ENCODE data around the gene UQCC3. TPM values are rescaled to one million over a fixed set of nuclear protein-coding genes. Genes with fewer than 3 reads are reported as not detected.

The UQCC3 gene
- total RNA-seq, 4 donors from 2014 or later, result 7.5 to 12.0 (median 10.3) TPM

DNA sequence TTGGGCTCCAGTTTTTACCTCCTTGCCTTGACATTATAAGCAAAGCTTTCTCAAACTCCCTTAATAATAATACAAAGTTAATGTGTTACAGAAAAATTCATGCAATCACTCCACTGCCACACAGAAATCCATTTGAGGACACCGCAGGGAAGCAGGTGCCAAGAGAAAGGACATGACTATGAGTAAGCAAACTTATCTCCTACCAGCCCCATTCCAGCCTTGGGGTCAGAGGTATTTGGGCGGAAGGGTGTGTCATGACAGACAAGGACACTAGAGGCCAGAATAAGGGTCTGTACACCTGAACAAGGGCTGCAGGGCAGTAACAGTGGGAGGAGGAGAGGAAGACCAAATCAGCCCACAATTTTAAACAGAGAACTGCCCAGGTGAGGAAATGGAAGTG, 41.9 kb downstream of the UQCC3 start:
- H3K4me3 ChIP-seq (ENCODE audit: low read depth, poor library complexity, severe bottlenecking), result no peak overlapping the region
- TF ChIP-seq, protein P1, sequence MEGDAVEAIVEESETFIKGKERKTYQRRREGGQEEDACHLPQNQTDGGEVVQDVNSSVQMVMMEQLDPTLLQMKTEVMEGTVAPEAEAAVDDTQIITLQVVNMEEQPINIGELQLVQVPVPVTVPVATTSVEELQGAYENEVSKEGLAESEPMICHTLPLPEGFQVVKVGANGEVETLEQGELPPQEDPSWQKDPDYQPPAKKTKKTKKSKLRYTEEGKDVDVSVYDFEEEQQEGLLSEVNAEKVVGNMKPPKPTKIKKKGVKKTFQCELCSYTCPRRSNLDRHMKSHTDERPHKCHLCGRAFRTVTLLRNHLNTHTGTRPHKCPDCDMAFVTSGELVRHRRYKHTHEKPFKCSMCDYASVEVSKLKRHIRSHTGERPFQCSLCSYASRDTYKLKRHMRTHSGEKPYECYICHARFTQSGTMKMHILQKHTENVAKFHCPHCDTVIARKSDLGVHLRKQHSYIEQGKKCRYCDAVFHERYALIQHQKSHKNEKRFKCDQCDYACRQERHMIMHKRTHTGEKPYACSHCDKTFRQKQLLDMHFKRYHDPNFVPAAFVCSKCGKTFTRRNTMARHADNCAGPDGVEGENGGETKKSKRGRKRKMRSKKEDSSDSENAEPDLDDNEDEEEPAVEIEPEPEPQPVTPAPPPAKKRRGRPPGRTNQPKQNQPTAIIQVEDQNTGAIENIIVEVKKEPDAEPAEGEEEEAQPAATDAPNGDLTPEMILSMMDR (IDR thresholded peaks at IDR 0.05), result no peak
- TF ChIP-seq POLR2A (IDR thresholded peaks at IDR 0.05), result no peak
- DNase-seq (ENCODE audit: low spot score in 2 of 2), result no peak
- intact Hi-C loops (cut with DNase I; ENCODE audit: low total_unique reads), result no loop called here
- 91 to 95% methylated on average over 2 of the region's 2 CpGs for WGBS, 2 donors

DNA sequence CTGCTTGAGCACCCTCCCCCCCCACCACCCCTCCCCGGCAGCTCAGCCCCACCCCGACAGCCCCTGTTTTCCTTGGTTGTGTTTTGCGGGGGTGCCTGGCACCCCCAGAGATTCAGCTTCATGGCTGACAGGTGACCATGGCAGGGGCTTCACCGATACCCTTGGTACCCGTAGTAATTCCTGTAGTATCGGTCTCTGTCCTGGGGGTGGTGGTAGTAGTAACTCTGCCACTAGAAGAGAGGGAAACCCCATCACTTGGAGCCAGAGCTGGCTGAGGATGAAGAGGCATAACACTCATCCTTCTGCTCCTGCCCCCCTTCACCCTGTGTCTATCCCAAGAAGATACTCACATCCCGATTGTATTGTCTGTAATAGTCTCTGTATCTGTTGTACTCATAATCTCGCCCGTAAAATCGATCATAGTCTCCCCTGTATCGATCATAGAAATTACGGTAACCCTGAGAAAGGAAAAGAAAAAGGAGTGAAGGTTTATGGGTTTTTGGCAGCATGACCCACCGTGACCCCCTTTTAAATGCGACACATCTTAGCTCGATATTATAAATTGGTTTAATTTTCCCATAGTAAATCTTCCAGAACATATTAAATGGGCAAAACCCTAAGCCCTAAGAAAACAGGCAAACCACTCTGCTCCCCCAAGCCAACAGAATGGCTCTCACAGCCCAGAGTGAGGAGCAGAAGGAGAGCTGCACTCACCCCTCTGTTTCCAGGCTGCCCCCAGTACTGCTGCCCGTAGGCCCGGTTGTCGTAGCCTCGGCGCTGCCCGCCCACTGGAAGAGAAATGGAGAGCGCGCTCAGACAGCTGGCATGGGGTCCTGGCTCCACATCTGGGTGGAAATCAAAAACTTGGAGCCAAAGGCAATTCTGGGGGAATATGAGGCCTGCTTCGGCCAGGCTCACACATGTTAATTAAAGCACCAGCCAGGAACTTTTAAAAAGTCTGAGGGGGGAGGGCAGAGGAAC, 44.0 kb downstream of the UQCC3 start:
- intact Hi-C loops (cut with DNase I; ENCODE audit: low total_unique reads), result no loop called here
- H3K4me3 ChIP-seq (ENCODE audit: low read depth, poor library complexity, severe bottlenecking), result no peak overlapping the region
- WGBS, 2 donors, result 81 to 88% methylated on average over 24 of the region's 24 CpGs
- no peak for DNase-seq (ENCODE audit: low spot score in 2 of 2)
- TF ChIP-seq, protein P1 (IDR thresholded peaks at IDR 0.05), result no peak
- no peak for TF ChIP-seq POLR2A (IDR thresholded peaks at IDR 0.05)

DNA sequence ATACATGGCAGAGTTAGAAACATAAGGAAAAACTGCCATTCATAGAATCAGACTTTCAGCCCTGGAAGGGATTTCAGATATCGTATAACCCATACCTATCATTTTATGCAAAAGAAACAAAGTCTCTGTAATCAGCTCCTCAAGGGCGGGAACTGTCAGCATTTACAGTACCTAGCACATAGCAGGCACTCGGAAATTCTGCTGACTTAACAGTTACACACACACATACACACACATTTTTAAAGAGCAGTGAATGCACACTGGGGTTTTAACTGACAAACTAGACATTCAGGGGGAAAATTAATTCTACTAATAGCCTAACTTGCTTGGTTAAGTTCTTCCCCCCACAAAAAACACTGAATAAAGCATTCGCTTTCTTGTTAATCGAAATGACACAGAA, 44.7 kb downstream of the UQCC3 start:
- 85 to 88% methylated on average over 5 of the region's 5 CpGs for WGBS, 2 donors
- DNase-seq (ENCODE audit: low spot score in 2 of 2), result no peak
- H3K4me3 ChIP-seq (ENCODE audit: low read depth, poor library complexity, severe bottlenecking), result no peak overlapping the region
- no peak for TF ChIP-seq POLR2A (IDR thresholded peaks at IDR 0.05)
- TF ChIP-seq, protein P1 (IDR thresholded peaks at IDR 0.05), result no peak
- intact Hi-C loops (cut with DNase I; ENCODE audit: low total_unique reads), result no loop called here

DNA sequence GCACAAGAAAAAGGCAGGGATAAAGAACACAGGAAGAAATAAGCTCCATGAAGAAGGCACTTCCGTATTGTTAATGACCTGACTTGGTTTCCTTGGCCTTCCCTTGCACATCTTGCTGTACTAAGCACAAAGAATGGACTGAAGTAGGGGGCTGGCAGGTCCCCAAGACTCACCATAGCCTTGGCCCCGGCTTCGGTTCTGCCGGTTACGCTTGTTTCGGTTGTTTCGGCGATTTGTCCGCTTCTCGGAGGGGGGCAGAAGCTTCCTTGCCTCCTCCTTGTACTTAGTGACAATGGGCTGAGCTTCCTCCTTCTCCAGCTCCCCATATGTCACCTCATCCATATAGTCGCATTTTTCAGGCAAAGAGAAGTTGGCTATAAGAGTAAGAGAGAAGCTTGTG, 45.3 kb downstream of the UQCC3 start:
- TF ChIP-seq, protein P1 (IDR thresholded peaks at IDR 0.05), result no peak
- no peak for TF ChIP-seq POLR2A (IDR thresholded peaks at IDR 0.05)
- no peak overlapping the region for H3K4me3 ChIP-seq (ENCODE audit: low read depth, poor library complexity, severe bottlenecking)
- WGBS, 2 donors, result 72 to 80% methylated on average over 11 of the region's 11 CpGs
- intact Hi-C loops (cut with DNase I; ENCODE audit: low total_unique reads), result no loop called here
- DNase-seq (ENCODE audit: low spot score in 2 of 2), result no peak

DNA sequence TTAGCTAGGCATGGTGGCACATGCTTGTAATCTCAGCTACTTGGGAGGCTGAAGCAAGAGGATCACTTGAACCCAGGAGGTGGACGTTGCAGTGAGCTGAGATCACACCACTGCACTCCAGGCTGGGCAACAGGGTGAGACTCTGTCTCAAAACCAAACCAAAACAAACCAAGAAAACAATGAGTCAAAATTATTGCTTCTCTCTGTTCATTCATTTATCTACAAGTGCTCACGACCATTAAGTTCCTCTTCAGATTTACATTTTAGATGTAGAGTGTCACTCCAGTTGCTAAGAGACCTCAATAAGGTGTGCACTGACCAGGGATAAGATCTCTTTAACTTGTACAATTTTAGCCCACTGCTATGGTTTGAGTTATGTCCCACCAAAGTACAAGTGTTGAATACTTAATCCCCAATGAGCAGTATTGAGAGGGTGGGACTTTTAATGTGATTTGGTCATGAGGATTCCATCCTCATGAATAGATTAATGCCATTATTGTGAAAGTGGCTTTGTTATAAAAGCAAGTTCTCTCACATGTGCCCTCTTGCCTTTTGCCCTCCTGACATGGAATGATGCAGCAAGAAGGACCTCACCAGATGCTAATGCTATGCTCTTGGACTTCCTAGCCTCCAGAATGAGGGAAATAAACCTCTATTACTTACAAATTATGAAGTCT, 48.0 kb downstream of the UQCC3 start:
- 73 to 88% methylated on average over 2 of the region's 2 CpGs for WGBS, 2 donors
- DNase-seq (ENCODE audit: low spot score in 2 of 2), result no peak
- no peak overlapping the region for H3K4me3 ChIP-seq (ENCODE audit: low read depth, poor library complexity, severe bottlenecking)
- intact Hi-C loops (cut with DNase I; ENCODE audit: low total_unique reads), result no loop called here
- TF ChIP-seq, protein P1 (IDR thresholded peaks at IDR 0.05), result no peak
- no peak for TF ChIP-seq POLR2A (IDR thresholded peaks at IDR 0.05)
